ENCODE results near the gene RRAD. TPM values are rescaled to one million over a fixed set of nuclear protein-coding genes. Genes with fewer than 3 reads are reported as not detected.
A peak's percentile ranks its signal among the peaks of the same experiment; 100 is the strongest.

The RRAD gene
- total RNA-seq, 1 donor from 2014 or later, result 12.1 TPM

- no peak overlapping the region for H3K27ac ChIP-seq (ENCODE audit: low read depth, low read length)
- H3K4me2 ChIP-seq (ENCODE audit: low read length), result no peak overlapping the region
- Mint-ChIP-seq H3K4me1 (ENCODE audit: low read depth, unreplicated experiment) (peaks cover 37% of the 10 kb centered on the region), H3K4me3 (ENCODE audit: unreplicated experiment) (no peak overlapping the region), H3K27me3 (ENCODE audit: low read depth, unreplicated experiment) (peaks cover 13% of the 10 kb centered on the region), H3K36me3 (ENCODE audit: low read depth, unreplicated experiment) (no peaks in the 10 kb centered on the region), H3K27ac (ENCODE audit: unreplicated experiment) (no peak overlapping the region), H3K9me3 (ENCODE audit: unreplicated experiment) (peaks cover 7% of the 10 kb centered on the region)
- H3K4me3 ChIP-seq (ENCODE audit: insufficient read depth, low read depth, low read length), result no peak overlapping the region
- no peaks in the 10 kb centered on the region for H3K27me3 ChIP-seq (ENCODE audit: insufficient read depth, low read length)
- FAIRE-seq, result no peak
- no peaks in the 10 kb centered on the region for H3K79me2 ChIP-seq (ENCODE audit: insufficient read depth, low read length)
- no peaks in the 10 kb centered on the region for H4K20me1 ChIP-seq (ENCODE audit: insufficient read depth, low read length)
- no peak for DNase-seq (ENCODE audit: low read depth)
- H3K36me3 ChIP-seq (ENCODE audit: insufficient read depth, low read length), result no peaks in the 10 kb centered on the region
- H3K9me3 ChIP-seq (ENCODE audit: insufficient read depth, low read depth, low read length), result no peaks in the 10 kb centered on the region
- no peak overlapping the region for H3K9ac ChIP-seq (ENCODE audit: low read length)
- no peak overlapping the region for H2AFZ ChIP-seq (ENCODE audit: low read depth, low read length)
- TF ChIP-seq EZH2 (IDR thresholded peaks at IDR 0.05; ENCODE audit: insufficient read depth, low read length) (no peak), CTCF (IDR thresholded peaks at IDR 0.05; ENCODE audit: insufficient read depth, low read depth, low read length) (no peak)
- peaks cover 12% of the 10 kb centered on the region for H3K4me1 ChIP-seq (ENCODE audit: insufficient read depth, low read length)
These were observed 23.7 kb downstream of the RRAD start for GRCh38 chr16:66901626-66902025.

- Mint-ChIP-seq H3K36me3 (ENCODE audit: low read depth, unreplicated experiment) (no peaks in the 10 kb centered on the region), H3K4me3 (ENCODE audit: unreplicated experiment) (no peak overlapping the region), H3K9me3 (ENCODE audit: unreplicated experiment) (peaks cover 3% of the 10 kb centered on the region), H3K27me3 (ENCODE audit: low read depth, unreplicated experiment) (peaks cover 8% of the 10 kb centered on the region), H3K4me1 (ENCODE audit: low read depth, unreplicated experiment) (peaks cover 34% of the 10 kb centered on the region), H3K27ac (ENCODE audit: unreplicated experiment) (peak overlapping the region; percentile 47)
- no peaks in the 10 kb centered on the region for H3K79me2 ChIP-seq (ENCODE audit: insufficient read depth, low read length)
- no peaks in the 10 kb centered on the region for H3K27me3 ChIP-seq (ENCODE audit: insufficient read depth, low read length)
- no peak overlapping the region for H3K4me3 ChIP-seq (ENCODE audit: insufficient read depth, low read depth, low read length)
- peaks cover 12% of the 10 kb centered on the region for H3K4me1 ChIP-seq (ENCODE audit: insufficient read depth, low read length)
- TF ChIP-seq EZH2 (IDR thresholded peaks at IDR 0.05; ENCODE audit: insufficient read depth, low read length) (no peak), CTCF (IDR thresholded peaks at IDR 0.05; ENCODE audit: insufficient read depth, low read depth, low read length) (no peak)
- H4K20me1 ChIP-seq (ENCODE audit: insufficient read depth, low read length), result no peaks in the 10 kb centered on the region
- H2AFZ ChIP-seq (ENCODE audit: low read depth, low read length), result no peak overlapping the region
- H3K4me2 ChIP-seq (ENCODE audit: low read length), result peak overlapping the region; percentile 58
- no peaks in the 10 kb centered on the region for H3K9me3 ChIP-seq (ENCODE audit: insufficient read depth, low read depth, low read length)
- FAIRE-seq (no peak), DNase-seq (ENCODE audit: low read depth) (no peak)
- H3K27ac ChIP-seq (ENCODE audit: low read depth, low read length), result no peak overlapping the region
- H3K36me3 ChIP-seq (ENCODE audit: insufficient read depth, low read length), result no peaks in the 10 kb centered on the region
- H3K9ac ChIP-seq (ENCODE audit: low read length), result no peak overlapping the region
These were observed 24.5 kb downstream of the RRAD start for GRCh38 chr16:66900721-66901441.

Data from astrocyte (in vitro differentiated cells and primary cell).